ENCODE data around the gene NBPF26.
"Not testable (repeated sequence)": the region's sequence is repeated elsewhere in the genome, so short reads cannot be mapped to it uniquely, and the experiment has no call there.

Gene NBPF26

DNA sequence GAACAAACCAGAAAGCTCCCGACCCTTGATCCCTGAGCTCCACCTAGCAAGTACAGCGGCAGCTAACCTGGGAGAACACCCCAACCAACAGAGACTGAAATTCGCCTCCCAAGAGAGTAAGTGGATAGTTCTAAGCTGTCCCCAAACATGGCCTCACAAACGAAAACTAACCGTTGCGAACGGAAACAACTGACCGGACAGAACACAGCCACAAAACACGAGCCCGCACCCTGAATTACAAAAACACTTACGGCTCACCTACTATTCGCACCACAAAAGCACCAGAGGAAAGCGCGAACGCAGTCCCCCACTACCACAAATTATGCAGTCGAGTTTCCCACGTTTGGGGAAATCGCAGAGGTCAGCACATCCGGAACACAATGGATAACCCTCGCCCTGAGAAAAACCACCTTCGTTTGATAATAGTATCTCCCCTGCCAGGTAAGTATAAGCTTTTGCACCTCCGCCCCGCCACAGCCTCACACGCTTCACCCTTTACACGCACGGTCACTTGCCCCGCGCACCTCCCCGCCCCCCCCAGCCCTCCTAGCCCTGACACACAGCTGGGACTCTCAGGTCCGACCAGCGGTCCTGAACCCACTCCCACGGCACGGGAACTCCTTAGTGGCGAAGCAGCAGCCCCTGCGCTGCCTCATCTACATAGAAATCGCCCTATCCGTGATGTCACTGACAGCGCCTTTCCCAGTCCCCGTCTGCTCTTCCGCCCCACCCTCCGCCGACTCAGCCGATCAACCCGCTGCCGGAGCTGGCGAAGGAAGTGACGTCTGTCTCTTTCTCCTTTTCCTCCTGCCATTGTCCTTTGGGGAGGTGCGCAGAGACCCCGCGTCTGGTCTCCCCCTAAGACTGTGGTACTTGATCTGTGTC is 127.0 kb downstream of the NBPF26 start:
- DNase-seq = peak in 48 of 58 donors; percentile 8 to 90 (median 64)

DNA sequence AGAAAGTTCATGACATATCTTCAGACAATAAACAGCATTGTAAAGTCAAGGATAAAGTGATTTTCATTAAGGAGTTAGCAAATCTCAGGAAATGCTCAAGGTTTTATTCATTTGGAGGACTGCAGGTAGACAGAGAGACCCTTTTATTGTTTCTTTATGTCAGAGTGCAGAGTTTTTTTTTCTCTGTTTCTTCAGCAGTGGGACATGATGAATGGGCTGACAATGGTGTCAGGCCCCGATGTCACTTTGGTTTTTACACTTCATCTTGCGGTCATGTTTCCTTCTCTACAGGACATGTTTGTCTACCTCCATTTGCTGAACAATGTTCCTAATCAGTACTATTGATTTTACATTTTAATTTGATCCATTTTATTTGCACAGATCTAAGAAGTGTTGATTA is 134.4 kb downstream of the NBPF26 start:
- DNase-seq = not testable (repeated sequence)

DNA sequence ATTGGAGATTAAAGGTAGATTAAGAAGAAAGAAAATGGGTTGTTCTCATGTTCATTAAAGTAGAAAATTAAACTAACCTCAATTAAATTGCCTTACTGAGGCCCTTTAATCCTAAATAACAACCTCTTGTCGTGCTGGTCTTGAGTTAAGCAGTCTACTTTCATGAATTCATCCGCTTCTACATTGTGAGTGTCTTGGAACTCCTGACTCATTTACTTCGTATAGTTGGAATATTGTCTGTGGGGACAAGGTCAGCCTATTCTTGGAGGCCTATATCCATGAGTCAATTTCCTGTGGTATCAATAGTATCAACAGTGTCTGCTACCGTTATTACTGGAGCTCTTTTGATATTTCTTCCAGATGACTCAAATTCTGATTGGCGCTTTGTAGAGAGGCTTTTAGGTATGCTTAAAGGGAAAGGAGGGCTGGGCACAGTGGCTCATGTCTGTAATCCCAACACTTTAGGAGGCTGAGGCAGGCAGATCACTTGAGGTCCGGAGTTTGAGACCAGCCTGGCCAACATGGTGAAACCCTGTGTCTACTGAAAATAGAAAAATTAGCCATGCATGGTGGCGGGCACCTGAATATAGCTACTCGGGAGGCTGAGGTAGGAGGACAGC is 136.0 kb downstream of the NBPF26 start:
- not testable (repeated sequence) for DNase-seq

DNA sequence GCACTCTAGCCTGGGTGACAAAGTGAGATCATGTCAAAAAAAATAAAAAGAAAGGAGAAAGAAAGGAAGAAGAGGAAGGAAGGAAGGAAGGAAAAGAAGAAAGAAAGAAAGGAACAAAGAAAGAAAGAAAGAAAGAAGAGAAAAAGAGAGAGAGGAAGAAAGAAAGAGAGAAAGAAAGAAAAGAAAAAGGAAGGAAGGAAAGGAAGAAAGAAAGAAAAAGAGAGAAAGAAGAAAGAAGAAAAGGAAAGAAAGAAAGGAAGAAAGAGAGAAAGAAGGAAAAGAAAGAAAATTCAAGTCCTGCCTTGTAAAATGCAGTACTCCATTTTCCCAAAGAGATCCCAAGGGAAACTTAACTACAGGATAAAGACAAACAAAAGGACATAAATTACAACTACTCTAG is 154.5 kb downstream of the NBPF26 start:
- DNase-seq = not testable (repeated sequence)

DNA sequence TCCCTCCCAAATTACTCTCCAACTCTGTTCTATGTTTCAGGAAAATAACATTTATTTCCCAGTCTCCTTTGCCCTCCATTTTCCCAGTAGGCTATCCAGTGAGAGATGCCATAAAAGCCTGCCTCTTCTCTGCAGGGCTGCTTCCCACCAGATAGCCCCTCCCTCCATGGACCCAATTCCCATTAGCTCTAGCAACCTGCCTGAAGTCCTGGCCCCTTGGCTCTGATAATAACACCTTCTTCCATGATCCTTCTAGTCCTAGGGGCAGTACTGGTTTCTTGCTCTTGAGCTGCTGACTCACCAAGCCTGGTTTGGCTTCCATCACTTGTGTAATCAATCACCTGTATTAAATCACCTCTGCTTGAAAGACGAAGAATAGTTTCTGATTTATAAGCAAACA is 156.3 kb downstream of the NBPF26 start:
- DNase-seq = not testable (repeated sequence)

DNA sequence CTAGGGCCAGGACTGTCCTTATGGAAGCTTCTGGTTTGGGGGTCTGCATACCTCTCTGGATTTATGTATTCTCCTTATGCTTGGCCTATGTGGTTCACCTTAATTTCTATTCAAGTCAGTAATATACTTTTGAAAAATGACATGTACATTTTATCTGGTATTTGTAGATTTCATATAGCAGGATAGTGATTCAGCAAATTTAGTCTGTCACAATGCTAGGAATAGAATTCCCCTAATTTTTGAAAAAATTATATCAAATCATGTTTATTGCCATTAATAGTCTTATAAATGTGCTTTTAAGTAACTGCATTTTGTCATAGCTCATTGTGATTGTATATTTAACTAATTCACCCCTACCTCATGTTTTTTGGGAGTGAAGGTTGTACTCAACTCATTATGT is 158.2 kb downstream of the NBPF26 start:
- not testable (repeated sequence) for DNase-seq
